Mesendoderm (in vitro differentiated cells): ENCODE measurements around the gene MYL6.

ENCODE experiments used
- DNase-seq: peaks from one replicate; pipeline ENCODE4 v3.0.0; 2013
- H2AK5ac ChIP-seq: 2 replicates; pipeline ENCODE4 v1.6.1; 2013; ENCODE audit warnings: low read length, inconsistent platforms
- H2BK120ac ChIP-seq: 2 replicates; pipeline ENCODE4 v1.6.1; 2013; ENCODE audit warnings: low read depth, mild to moderate bottlenecking, low read length, moderate library complexity, mixed read lengths
- H2BK15ac ChIP-seq: replicated peaks from 2 replicates; pipeline ENCODE4 v1.6.1; 2013; ENCODE audit warnings: low read depth, mild to moderate bottlenecking, moderate library complexity
- H2BK5ac ChIP-seq: 2 replicates; pipeline ENCODE4 v1.6.1; 2013; ENCODE audit warnings: low read length, inconsistent platforms
- H3K18ac ChIP-seq: 2 replicates; pipeline ENCODE4 v1.6.1; 2013; ENCODE audit warnings: mild to moderate bottlenecking, low read length, mixed read lengths
- H3K23ac ChIP-seq: one replicate; pipeline ENCODE4 v1.6.1; 2013; ENCODE audit warnings: low read length
- H3K27ac ChIP-seq: 2 replicates; pipeline ENCODE4 v1.5.1; 2013; ENCODE audit warnings: low read depth, mild to moderate bottlenecking, inconsistent platforms, low read length, moderate library complexity
- H3K27me3 ChIP-seq: 2 replicates; pipeline ENCODE4 v1.6.1; 2013; ENCODE audit warnings: low read length, control low read depth, mild to moderate bottlenecking, inconsistent platforms; ENCODE audit not compliant: insufficient read depth, poor library complexity
- H3K36me3 ChIP-seq: 2 replicates; pipeline ENCODE4 v1.6.1; 2013; ENCODE audit warnings: low read length, inconsistent platforms; ENCODE audit not compliant: control insufficient read depth, insufficient read depth
- H3K4ac ChIP-seq: one replicate; pipeline ENCODE4 v1.6.1; 2013; ENCODE audit warnings: low read depth, mild to moderate bottlenecking, low read length, moderate library complexity
- H3K4me1 ChIP-seq: 2 replicates; pipeline ENCODE4 v1.6.1; 2013; ENCODE audit warnings: low read depth, low read length, inconsistent platforms; ENCODE audit not compliant: control insufficient read depth
- H3K4me2 ChIP-seq: 2 replicates; pipeline ENCODE4 v1.6.1; 2013; ENCODE audit warnings: low read length
- H3K4me3 ChIP-seq: 2 replicates; pipeline ENCODE4 v1.5.1; 2013; ENCODE audit warnings: mild to moderate bottlenecking, low read length
- H3K56ac ChIP-seq: one replicate; pipeline ENCODE4 v1.6.1; 2013; ENCODE audit warnings: low read length
- H3K79me1 ChIP-seq: 2 replicates; pipeline ENCODE4 v1.6.1; 2013; ENCODE audit warnings: low read length, inconsistent platforms
- H3K79me2 ChIP-seq: 2 replicates; pipeline ENCODE4 v1.6.1; 2013; ENCODE audit warnings: mild to moderate bottlenecking, low read length; ENCODE audit not compliant: control insufficient read depth, insufficient read depth
- H3K9ac ChIP-seq: 2 replicates; pipeline ENCODE4 v1.6.1; 2013; ENCODE audit warnings: low read length, inconsistent platforms
- H4K5ac ChIP-seq: one replicate; pipeline ENCODE4 v1.6.1; 2013; ENCODE audit warnings: low read length
- H4K8ac ChIP-seq: one replicate; pipeline ENCODE4 v1.6.1; 2013; ENCODE audit warnings: low read depth, mild to moderate bottlenecking, control low read depth, low read length, moderate library complexity
- WGBS: extraction: QIAGEN DNeasy Blood & Tissue Kit; methylation state at CpG from one replicate; pipeline ENCODE4 v1.1.7; 2013; ENCODE audit warnings: low lambda C conversion rate, missing lambda C conversion rate; ENCODE audit not compliant: insufficient coverage; ENCODE audit errors: extremely low coverage; 5-methylcytosine and 5-hydroxymethylcytosine counted together

Gene MYL6

DNA sequence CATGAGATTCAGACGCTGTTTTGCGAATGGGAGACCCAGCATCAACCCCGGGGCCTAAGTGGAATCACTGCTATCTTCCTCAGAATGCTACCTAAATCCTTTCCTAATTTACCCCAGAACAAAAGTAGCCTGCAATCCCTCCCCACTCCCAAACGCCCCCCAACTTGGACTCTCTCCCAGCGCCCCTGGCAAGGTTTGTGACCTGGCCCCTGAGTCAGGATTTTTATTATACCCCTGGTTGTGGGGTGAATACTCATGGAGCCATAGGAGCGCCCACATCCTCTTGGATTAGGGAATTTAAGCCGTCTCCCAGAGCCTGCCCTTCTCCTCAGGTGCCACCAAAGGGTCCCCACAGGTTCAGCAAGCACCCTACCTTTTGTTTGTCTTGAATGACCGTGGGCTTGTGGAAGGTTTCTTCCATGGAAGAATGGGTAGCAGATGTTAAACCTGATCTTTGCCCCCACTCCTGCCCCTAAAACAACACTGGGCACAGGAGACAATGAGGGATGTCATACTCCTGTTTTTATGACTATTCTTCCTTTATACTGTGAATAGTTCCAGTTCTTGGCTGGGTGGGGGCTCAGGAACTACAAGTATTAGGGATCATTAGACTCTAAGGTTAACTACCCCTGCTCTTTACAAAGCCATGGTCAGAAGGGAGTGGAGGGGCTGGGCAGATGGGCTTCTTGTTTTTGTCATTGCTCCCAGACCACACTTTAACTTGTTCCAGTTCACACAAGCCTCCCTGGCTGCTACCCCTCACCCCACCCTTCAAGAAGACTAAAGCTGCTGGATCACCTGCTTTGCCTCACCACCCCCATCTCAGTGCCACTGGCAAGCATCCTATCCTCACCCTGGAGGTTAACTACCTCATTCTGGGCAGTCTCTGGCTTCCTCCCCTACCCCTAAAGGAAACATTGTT, 5.1 kb upstream of the MYL6 start:
- no peak overlapping the region for H2BK120ac ChIP-seq
- peak overlapping the region; percentile 39 for H3K18ac ChIP-seq
- no peak overlapping the region for H4K5ac ChIP-seq
- peaks cover 4% of the 10 kb centered on the region for H3K79me1 ChIP-seq
- no peak overlapping the region for H4K8ac ChIP-seq
- H3K36me3 ChIP-seq = no peaks in the 10 kb centered on the region
- H2BK15ac ChIP-seq = no peak overlapping the region
- H2AK5ac ChIP-seq = peak overlapping the region; percentile 17
- peak overlapping the region; percentile 33 for H3K4me2 ChIP-seq
- peaks cover 3% of the 10 kb centered on the region for H3K79me2 ChIP-seq
- H3K23ac ChIP-seq = no peak overlapping the region
- WGBS = no CpG with 5 or more reads among the region's 8 CpGs
- H3K27ac ChIP-seq = no peak overlapping the region
- H3K27me3 ChIP-seq = no peaks in the 10 kb centered on the region
- peak overlapping the region; percentile 79 for H3K9ac ChIP-seq
- H3K4me3 ChIP-seq = peak overlapping the region; percentile 63
- DNase-seq = no peak
- H3K4me1 ChIP-seq = peaks cover 5% of the 10 kb centered on the region
- H2BK5ac ChIP-seq = no peak overlapping the region
- peak overlapping the region; percentile 19 for H3K4ac ChIP-seq
- H3K56ac ChIP-seq = peak overlapping the region; percentile 91

DNA sequence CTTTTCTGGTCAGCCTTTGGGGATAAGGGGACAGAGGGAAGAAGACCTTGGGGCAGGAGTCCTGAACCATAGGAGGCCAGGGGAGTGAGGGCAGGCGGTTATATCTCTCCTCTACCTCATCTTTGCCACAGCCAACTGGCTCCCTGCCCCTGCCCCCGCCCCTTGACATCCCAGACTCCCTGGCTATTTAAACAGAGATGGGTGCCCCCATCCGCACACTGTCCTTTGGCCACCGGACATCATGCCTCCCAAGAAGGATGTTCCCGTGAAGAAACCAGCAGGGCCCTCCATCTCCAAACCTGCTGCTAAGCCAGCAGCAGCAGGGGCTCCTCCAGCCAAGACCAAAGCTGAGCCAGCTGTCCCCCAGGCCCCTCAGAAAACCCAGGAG, 4.5 kb upstream of the MYL6 start:
- peaks cover 5% of the 10 kb centered on the region for H3K4me1 ChIP-seq
- no peak overlapping the region for H4K8ac ChIP-seq
- H3K56ac ChIP-seq = peak overlapping the region; percentile 91
- no peak overlapping the region for H3K27ac ChIP-seq
- no peak overlapping the region for H3K18ac ChIP-seq
- no peak overlapping the region for H3K4me3 ChIP-seq
- H3K36me3 ChIP-seq = no peaks in the 10 kb centered on the region
- no CpG with 5 or more reads among the region's 5 CpGs for WGBS
- no peak overlapping the region for H4K5ac ChIP-seq
- no peaks in the 10 kb centered on the region for H3K27me3 ChIP-seq
- H3K23ac ChIP-seq = no peak overlapping the region
- peaks cover 4% of the 10 kb centered on the region for H3K79me1 ChIP-seq
- H3K79me2 ChIP-seq = peaks cover 8% of the 10 kb centered on the region
- no peak overlapping the region for H3K4ac ChIP-seq
- no peak overlapping the region for H2AK5ac ChIP-seq
- no peak overlapping the region for H2BK15ac ChIP-seq
- peak overlapping the region; percentile 2 for H3K4me2 ChIP-seq
- no peak overlapping the region for H2BK5ac ChIP-seq
- peak overlapping the region; percentile 79 for H3K9ac ChIP-seq
- H2BK120ac ChIP-seq = no peak overlapping the region
- no peak for DNase-seq

DNA sequence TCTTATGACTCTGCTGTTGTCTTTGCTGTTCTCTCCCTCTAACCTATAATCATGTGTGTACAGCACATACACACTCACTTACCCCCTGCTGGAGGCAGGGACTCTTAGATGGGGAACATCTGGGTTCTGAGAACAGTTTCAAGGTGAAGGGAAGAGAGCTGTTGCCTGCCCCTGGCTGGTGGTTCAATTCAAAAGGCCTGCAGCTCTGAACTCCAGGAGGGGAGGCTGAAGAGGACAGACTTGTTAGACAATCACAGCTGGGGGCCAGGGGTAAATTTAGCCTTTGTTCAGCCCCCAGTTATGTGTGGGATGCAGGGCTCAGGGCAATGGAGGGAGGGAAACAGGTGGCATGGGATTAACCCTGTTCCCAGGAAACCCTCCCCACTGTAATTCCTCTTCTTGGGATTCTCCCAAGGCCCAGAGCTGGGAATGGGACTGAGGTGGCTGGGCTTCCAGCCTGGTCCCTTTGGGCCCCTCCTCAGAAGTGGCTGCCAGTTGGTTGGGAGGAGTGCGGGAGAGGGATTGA, 3.9 kb upstream of the MYL6 start:
- no peak overlapping the region for H3K4me2 ChIP-seq
- H3K56ac ChIP-seq = no peak overlapping the region
- no peak overlapping the region for H2BK120ac ChIP-seq
- DNase-seq = peak; percentile 38
- no peak overlapping the region for H2AK5ac ChIP-seq
- H3K79me1 ChIP-seq = peaks cover 6% of the 10 kb centered on the region
- peaks cover 14% of the 10 kb centered on the region for H3K79me2 ChIP-seq
- H3K23ac ChIP-seq = no peak overlapping the region
- peaks cover 5% of the 10 kb centered on the region for H3K4me1 ChIP-seq
- no peak overlapping the region for H2BK15ac ChIP-seq
- no peaks in the 10 kb centered on the region for H3K36me3 ChIP-seq
- no peak overlapping the region for H2BK5ac ChIP-seq
- no peak overlapping the region for H3K4me3 ChIP-seq
- H4K5ac ChIP-seq = no peak overlapping the region
- H3K4ac ChIP-seq = no peak overlapping the region
- H3K18ac ChIP-seq = no peak overlapping the region
- H4K8ac ChIP-seq = no peak overlapping the region
- H3K27ac ChIP-seq = peak overlapping the region; percentile 15
- WGBS = no CpG with 5 or more reads among the region's 1 CpG
- H3K9ac ChIP-seq = peak overlapping the region; percentile 14
- no peaks in the 10 kb centered on the region for H3K27me3 ChIP-seq

DNA sequence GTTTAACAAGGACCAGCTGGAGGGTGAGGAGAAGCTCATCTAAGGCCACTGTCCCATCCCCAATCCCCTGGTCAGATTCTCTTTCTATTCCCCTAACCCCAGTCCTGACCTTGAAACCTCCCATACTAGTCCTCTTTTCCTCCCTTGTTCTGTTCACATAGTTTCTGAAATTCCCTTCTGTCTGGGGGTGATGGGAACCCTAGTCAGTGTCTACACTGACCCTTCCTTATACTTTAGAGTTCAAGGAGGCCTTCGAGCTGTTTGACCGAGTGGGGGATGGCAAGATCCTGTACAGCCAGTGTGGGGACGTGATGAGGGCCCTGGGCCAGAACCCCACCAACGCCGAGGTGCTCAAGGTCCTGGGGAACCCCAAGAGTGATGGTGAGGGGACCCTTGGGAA, 3.3 kb upstream of the MYL6 start:
- peaks cover 20% of the 10 kb centered on the region for H3K79me2 ChIP-seq
- WGBS = no CpG with 5 or more reads among the region's 5 CpGs
- no peak overlapping the region for H3K4ac ChIP-seq
- H3K23ac ChIP-seq = no peak overlapping the region
- no peak overlapping the region for H2BK15ac ChIP-seq
- no peak overlapping the region for H2BK120ac ChIP-seq
- H3K56ac ChIP-seq = no peak overlapping the region
- H3K36me3 ChIP-seq = peaks cover under 1% of the 10 kb centered on the region
- no peak for DNase-seq
- no peak overlapping the region for H3K18ac ChIP-seq
- no peak overlapping the region for H3K4me3 ChIP-seq
- H4K8ac ChIP-seq = no peak overlapping the region
- H2BK5ac ChIP-seq = no peak overlapping the region
- H3K27me3 ChIP-seq = no peaks in the 10 kb centered on the region
- peaks cover 6% of the 10 kb centered on the region for H3K79me1 ChIP-seq
- H3K9ac ChIP-seq = no peak overlapping the region
- peaks cover 6% of the 10 kb centered on the region for H3K4me1 ChIP-seq
- no peak overlapping the region for H2AK5ac ChIP-seq
- no peak overlapping the region for H3K27ac ChIP-seq
- no peak overlapping the region for H4K5ac ChIP-seq
- H3K4me2 ChIP-seq = no peak overlapping the region

DNA sequence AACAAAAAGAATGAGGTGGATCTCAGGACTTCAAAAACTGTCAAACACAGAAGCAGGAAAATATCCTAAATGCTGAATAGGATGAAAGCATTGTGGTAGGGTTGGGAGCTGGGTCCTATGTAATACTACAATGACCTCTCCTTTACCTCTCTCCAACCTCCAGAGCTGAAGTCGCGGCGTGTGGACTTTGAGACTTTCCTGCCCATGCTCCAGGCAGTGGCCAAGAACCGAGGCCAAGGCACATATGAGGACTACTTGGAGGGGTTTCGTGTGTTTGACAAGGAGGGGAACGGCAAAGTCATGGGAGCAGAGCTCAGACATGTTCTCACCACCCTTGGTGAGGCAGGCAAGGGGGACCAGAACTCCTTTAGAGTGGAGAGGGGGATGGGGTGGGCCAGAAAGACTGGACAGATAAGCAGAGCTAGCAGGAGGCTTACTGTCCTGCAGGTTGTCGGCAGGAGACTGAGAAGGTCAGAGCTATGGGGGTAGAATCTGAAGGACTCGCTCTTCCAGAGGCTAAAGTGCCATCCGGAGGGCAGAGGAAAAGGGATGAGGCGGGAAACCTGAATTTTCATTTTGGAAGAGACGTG, 2.8 kb upstream of the MYL6 start:
- Histone ChIP-seq H3K23ac (no peak overlapping the region), H3K4me2 (no peak overlapping the region), H3K9ac (no peak overlapping the region), H2AK5ac (no peak overlapping the region), H3K79me1 (peaks cover 12% of the 10 kb centered on the region), H3K4me3 (no peak overlapping the region), H2BK5ac (no peak overlapping the region), H4K5ac (no peak overlapping the region), H3K56ac (no peak overlapping the region), H3K79me2 (peaks cover 25% of the 10 kb centered on the region), H2BK120ac (no peak overlapping the region), H2BK15ac (no peak overlapping the region), H3K4me1 (peaks cover 11% of the 10 kb centered on the region), H4K8ac (no peak overlapping the region), H3K27me3 (no peaks in the 10 kb centered on the region), H3K4ac (no peak overlapping the region), H3K18ac (no peak overlapping the region), H3K27ac (no peak overlapping the region), H3K36me3 (peaks cover 5% of the 10 kb centered on the region)
- DNase-seq = no peak
- WGBS = no CpG with 5 or more reads among the region's 11 CpGs
